Measurements from ENCODE around the gene KCND3. TPM values are rescaled to one million over a fixed set of nuclear protein-coding genes. Genes with fewer than 3 reads are reported as not detected.

KCND3 gene
- total RNA-seq, 1 donor from 2014 or later: 0.15 TPM

GRCh38 chr1:111789666-111790316 is 199.7 kb downstream of the KCND3 start:
- Mint-ChIP-seq H3K27me3 (ENCODE audit: unreplicated experiment) (peaks cover 2% of the 10 kb centered on the region), H3K9me3 (ENCODE audit: unreplicated experiment) (no peaks in the 10 kb centered on the region), H3K36me3 (ENCODE audit: low read depth, unreplicated experiment) (no peaks in the 10 kb centered on the region), H3K4me1 (ENCODE audit: unreplicated experiment) (peaks cover 7% of the 10 kb centered on the region), H3K4me3 (ENCODE audit: unreplicated experiment) (no peak overlapping the region), H3K27ac (ENCODE audit: unreplicated experiment) (no peak overlapping the region)
- no peak for DNase-seq (ENCODE audit: low spot score)
- TF ChIP-seq, protein P1, sequence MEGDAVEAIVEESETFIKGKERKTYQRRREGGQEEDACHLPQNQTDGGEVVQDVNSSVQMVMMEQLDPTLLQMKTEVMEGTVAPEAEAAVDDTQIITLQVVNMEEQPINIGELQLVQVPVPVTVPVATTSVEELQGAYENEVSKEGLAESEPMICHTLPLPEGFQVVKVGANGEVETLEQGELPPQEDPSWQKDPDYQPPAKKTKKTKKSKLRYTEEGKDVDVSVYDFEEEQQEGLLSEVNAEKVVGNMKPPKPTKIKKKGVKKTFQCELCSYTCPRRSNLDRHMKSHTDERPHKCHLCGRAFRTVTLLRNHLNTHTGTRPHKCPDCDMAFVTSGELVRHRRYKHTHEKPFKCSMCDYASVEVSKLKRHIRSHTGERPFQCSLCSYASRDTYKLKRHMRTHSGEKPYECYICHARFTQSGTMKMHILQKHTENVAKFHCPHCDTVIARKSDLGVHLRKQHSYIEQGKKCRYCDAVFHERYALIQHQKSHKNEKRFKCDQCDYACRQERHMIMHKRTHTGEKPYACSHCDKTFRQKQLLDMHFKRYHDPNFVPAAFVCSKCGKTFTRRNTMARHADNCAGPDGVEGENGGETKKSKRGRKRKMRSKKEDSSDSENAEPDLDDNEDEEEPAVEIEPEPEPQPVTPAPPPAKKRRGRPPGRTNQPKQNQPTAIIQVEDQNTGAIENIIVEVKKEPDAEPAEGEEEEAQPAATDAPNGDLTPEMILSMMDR (IDR thresholded peaks at IDR 0.05; ENCODE audit: unreplicated experiment): no peak

- Mint-ChIP-seq H3K27me3 (ENCODE audit: unreplicated experiment) (peaks cover 2% of the 10 kb centered on the region), H3K36me3 (ENCODE audit: low read depth, unreplicated experiment) (no peaks in the 10 kb centered on the region), H3K27ac (ENCODE audit: unreplicated experiment) (no peak overlapping the region), H3K4me3 (ENCODE audit: unreplicated experiment) (no peak overlapping the region), H3K9me3 (ENCODE audit: unreplicated experiment) (no peaks in the 10 kb centered on the region), H3K4me1 (ENCODE audit: unreplicated experiment) (peaks cover 7% of the 10 kb centered on the region)
- TF ChIP-seq, protein P1 (IDR thresholded peaks at IDR 0.05; ENCODE audit: unreplicated experiment): no peak
- DNase-seq (ENCODE audit: low spot score): no peak
Observed at GRCh38 chr1:111789142-111789541, 200.3 kb downstream of the KCND3 start.

- Mint-ChIP-seq H3K27ac (ENCODE audit: unreplicated experiment) (no peak overlapping the region), H3K36me3 (ENCODE audit: low read depth, unreplicated experiment) (no peaks in the 10 kb centered on the region), H3K9me3 (ENCODE audit: unreplicated experiment) (no peaks in the 10 kb centered on the region), H3K4me3 (ENCODE audit: unreplicated experiment) (no peak overlapping the region), H3K4me1 (ENCODE audit: unreplicated experiment) (peaks cover under 1% of the 10 kb centered on the region), H3K27me3 (ENCODE audit: unreplicated experiment) (peaks cover 2% of the 10 kb centered on the region)
- DNase-seq (ENCODE audit: low spot score): no peak
- TF ChIP-seq, protein P1 (IDR thresholded peaks at IDR 0.05; ENCODE audit: unreplicated experiment): no peak
Observed at GRCh38 chr1:111786669-111787207, 202.7 kb downstream of the KCND3 start.

GRCh38 chr1:111784273-111784901 is 205.1 kb downstream of the KCND3 start:
- TF ChIP-seq, protein P1 (IDR thresholded peaks at IDR 0.05; ENCODE audit: unreplicated experiment): no peak
- Mint-ChIP-seq H3K4me3 (ENCODE audit: unreplicated experiment) (no peak overlapping the region), H3K36me3 (ENCODE audit: low read depth, unreplicated experiment) (no peaks in the 10 kb centered on the region), H3K27me3 (ENCODE audit: unreplicated experiment) (peaks cover 2% of the 10 kb centered on the region), H3K4me1 (ENCODE audit: unreplicated experiment) (no peaks in the 10 kb centered on the region), H3K9me3 (ENCODE audit: unreplicated experiment) (no peaks in the 10 kb centered on the region), H3K27ac (ENCODE audit: unreplicated experiment) (no peak overlapping the region)
- no peak for DNase-seq (ENCODE audit: low spot score)

DNA sequence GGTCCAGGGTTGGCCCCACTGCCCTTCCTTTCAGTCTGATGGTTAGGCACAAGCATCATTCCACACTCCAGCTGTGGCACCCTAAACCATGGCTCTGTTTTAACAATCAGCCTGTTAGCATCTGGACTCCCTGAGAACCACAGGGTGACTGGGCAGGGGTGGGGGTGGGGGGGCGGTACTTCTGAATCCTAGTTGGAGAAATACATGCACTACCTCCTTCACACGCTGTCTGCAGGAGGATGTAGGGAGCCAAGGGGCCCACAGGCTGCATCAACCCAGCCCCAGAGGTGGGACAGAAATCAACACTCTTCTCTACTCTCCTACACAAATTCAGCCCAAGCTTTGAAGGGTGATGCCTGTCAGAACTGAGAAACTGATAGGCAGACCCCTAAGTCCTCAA is 209.9 kb downstream of the KCND3 start:
- Mint-ChIP-seq H3K36me3 (ENCODE audit: low read depth, unreplicated experiment) (no peaks in the 10 kb centered on the region), H3K4me1 (ENCODE audit: unreplicated experiment) (no peaks in the 10 kb centered on the region), H3K27ac (ENCODE audit: unreplicated experiment) (no peak overlapping the region), H3K27me3 (ENCODE audit: unreplicated experiment) (peaks cover 6% of the 10 kb centered on the region), H3K4me3 (ENCODE audit: unreplicated experiment) (no peak overlapping the region), H3K9me3 (ENCODE audit: unreplicated experiment) (no peaks in the 10 kb centered on the region)
- DNase-seq (ENCODE audit: low spot score): no peak
- TF ChIP-seq, protein P1 (IDR thresholded peaks at IDR 0.05; ENCODE audit: unreplicated experiment): no peak
